Measurements from ENCODE around the gene KRTAP13-3. TPM values are rescaled to one million over a fixed set of nuclear protein-coding genes. Genes with fewer than 3 reads are reported as not detected.

KRTAP13-3 gene
- total and polyA plus RNA-seq, 4 donors: not detected

DNA sequence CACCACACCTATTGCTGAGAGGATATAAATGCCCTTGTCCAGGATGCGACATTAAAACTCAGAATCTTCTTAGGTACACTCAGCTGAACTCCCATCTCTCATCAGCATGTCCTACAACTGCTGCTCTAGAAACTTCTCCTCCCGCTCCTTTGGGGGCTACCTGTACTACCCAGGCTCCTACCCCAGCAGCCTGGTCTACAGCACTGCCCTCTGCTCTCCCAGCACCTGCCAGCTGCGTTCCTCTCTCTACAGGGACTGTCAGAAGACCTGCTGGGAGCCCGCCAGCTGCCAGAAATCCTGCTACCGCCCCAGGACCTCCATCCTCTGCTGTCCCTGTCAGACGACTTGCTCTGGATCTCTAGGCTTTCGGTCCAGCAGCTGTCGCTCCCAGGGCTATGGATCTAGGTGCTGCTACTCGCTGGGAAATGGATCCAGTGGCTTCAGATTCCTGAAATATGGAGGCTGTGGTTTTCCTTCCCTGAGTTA is 4.5 kb upstream of the KRTAP13-3 start, which contains the start of gene KRTAP13-4:
TSS of gene KRTAP13-4 (plus strand) at position 51 of the 486 bp plus-strand sequence. CDS start at position 107, 56 bp downstream.
- Histone ChIP-seq H3K27me3 (ENCODE audit: control insufficient read depth in 3 of 3, insufficient read depth in 3 of 3, low read length in 2 of 3) (no peaks in the 10 kb centered on the region), H3K36me3 (ENCODE audit: control insufficient read depth in 4 of 4, insufficient read depth in 4 of 4, low read length in 4 of 4) (no peaks in the 10 kb centered on the region), H3K4me1 (ENCODE audit: control insufficient read depth in 5 of 5, insufficient read depth in 5 of 5, low read length in 5 of 5) (no peaks in the 10 kb centered on the region), H3K4me3 (no peak within 1 kb of the TSS), H3K27ac (ENCODE audit: low read depth in 1 of 2, low read length in 1 of 2) (no peak within 1 kb of the TSS), H3K9me3 (ENCODE audit: control insufficient read depth in 4 of 4, insufficient read depth in 3 of 4, low read length in 3 of 4) (no peaks in the 10 kb centered on the region), H3K9ac (ENCODE audit: insufficient read depth in 1 of 2, low read length in 2 of 2) (no peak within 1 kb of the TSS)
- DNase-seq (no peak), ATAC-seq (ENCODE audit: insufficient read depth, low FRiP score) (no peak)
- TF ChIP-seq, protein P1, sequence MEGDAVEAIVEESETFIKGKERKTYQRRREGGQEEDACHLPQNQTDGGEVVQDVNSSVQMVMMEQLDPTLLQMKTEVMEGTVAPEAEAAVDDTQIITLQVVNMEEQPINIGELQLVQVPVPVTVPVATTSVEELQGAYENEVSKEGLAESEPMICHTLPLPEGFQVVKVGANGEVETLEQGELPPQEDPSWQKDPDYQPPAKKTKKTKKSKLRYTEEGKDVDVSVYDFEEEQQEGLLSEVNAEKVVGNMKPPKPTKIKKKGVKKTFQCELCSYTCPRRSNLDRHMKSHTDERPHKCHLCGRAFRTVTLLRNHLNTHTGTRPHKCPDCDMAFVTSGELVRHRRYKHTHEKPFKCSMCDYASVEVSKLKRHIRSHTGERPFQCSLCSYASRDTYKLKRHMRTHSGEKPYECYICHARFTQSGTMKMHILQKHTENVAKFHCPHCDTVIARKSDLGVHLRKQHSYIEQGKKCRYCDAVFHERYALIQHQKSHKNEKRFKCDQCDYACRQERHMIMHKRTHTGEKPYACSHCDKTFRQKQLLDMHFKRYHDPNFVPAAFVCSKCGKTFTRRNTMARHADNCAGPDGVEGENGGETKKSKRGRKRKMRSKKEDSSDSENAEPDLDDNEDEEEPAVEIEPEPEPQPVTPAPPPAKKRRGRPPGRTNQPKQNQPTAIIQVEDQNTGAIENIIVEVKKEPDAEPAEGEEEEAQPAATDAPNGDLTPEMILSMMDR (IDR thresholded peaks at IDR 0.05; ENCODE audit: control extremely low read depth, extremely low read depth): no peak
- WGBS, 2 donors: 78 to 85% methylated on average over 9 of the region's 9 CpGs

DNA sequence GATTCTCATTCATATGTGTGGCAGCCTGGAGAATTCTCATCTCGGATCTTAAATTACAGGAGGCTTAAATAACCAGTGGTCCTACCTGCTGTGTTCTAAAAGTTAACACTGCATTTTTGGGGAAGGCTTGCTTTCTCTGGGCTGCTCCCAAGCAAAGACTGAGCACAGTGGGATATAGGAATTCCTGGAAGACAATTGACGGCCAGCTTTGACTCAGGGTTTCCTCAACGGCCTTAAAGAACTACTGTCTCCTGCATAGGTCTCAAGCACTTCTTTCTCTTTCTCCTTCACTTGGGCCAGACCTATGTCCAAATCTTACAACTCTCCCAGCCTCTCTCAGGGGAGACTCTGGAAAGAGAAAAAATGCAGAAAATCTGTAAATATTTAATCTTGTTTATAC is 1.0 kb upstream of the KRTAP13-3 start:
- H3K4me3 ChIP-seq: no peak overlapping the region
- H3K27ac ChIP-seq (ENCODE audit: low read depth in 1 of 2, low read length in 1 of 2): no peak overlapping the region
- 55 to 61% methylated on average over 3 of the region's 3 CpGs for whole genome bisulfite sequencing, 2 donors
- TF ChIP-seq, protein P1 (IDR thresholded peaks at IDR 0.05; ENCODE audit: control extremely low read depth, extremely low read depth): no peak
- no peaks in the 10 kb centered on the region for H3K27me3 ChIP-seq (ENCODE audit: control insufficient read depth in 3 of 3, insufficient read depth in 3 of 3, low read length in 2 of 3)
- DNase-seq (no peak), ATAC-seq (ENCODE audit: insufficient read depth, low FRiP score) (no peak)
- H3K36me3 ChIP-seq (ENCODE audit: control insufficient read depth in 4 of 4, insufficient read depth in 4 of 4, low read length in 4 of 4): no peaks in the 10 kb centered on the region
- no peak overlapping the region for H3K9ac ChIP-seq (ENCODE audit: insufficient read depth in 1 of 2, low read length in 2 of 2)
- no peaks in the 10 kb centered on the region for H3K4me1 ChIP-seq (ENCODE audit: control insufficient read depth in 5 of 5, insufficient read depth in 5 of 5, low read length in 5 of 5)
- no peaks in the 10 kb centered on the region for H3K9me3 ChIP-seq (ENCODE audit: control insufficient read depth in 4 of 4, insufficient read depth in 3 of 4, low read length in 3 of 4)

DNA sequence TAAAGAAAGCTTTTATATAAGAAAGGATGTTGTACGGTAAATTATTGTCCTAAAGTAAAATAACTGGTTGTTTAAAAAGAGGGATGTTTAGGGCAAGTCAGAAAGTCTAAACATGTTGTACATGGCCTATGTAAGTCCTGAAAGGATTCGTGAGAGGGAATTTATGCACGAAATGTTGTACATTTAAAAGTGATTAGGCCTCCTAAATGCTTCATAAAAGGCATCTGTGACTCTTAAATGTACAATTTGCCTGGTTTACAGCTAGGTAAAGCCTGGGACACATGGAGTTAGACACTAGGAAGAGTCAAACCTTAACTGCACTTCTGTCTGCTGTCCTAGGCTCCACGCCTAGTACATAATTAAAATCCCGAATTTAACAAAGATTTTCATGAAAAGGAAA is 9.7 kb downstream of the KRTAP13-3 start:
- ATAC-seq (ENCODE audit: insufficient read depth, low FRiP score) (no peak), DNase-seq (no peak)
- no peaks in the 10 kb centered on the region for H3K4me1 ChIP-seq (ENCODE audit: control insufficient read depth in 5 of 5, insufficient read depth in 5 of 5, low read length in 5 of 5)
- 83 to 84% methylated on average over 5 of the region's 5 CpGs for WGBS, 2 donors
- H3K36me3 ChIP-seq (ENCODE audit: control insufficient read depth in 4 of 4, insufficient read depth in 4 of 4, low read length in 4 of 4): no peaks in the 10 kb centered on the region
- no peak overlapping the region for H3K27ac ChIP-seq (ENCODE audit: low read depth in 1 of 2, low read length in 1 of 2)
- H3K9ac ChIP-seq (ENCODE audit: insufficient read depth in 1 of 2, low read length in 2 of 2): no peak overlapping the region
- TF ChIP-seq, protein P1 (IDR thresholded peaks at IDR 0.05; ENCODE audit: control extremely low read depth, extremely low read depth): no peak
- H3K9me3 ChIP-seq (ENCODE audit: control insufficient read depth in 4 of 4, insufficient read depth in 3 of 4, low read length in 3 of 4): no peaks in the 10 kb centered on the region
- H3K27me3 ChIP-seq (ENCODE audit: control insufficient read depth in 3 of 3, insufficient read depth in 3 of 3, low read length in 2 of 3): no peaks in the 10 kb centered on the region
- no peak overlapping the region for H3K4me3 ChIP-seq

All from lung (tissue), 12 donors.